HL-60 (cell line): ENCODE data around the gene FAM184B.

Experiments used
- DNase-seq, 2 experiments: peaks; one replicate each; pipeline ENCODE4 v3.0.0-alpha.2; 2010 to 2020; ENCODE audit warnings: low read depth in 1 of 2, low spot score in 1 of 2
- H3K27ac ChIP-seq: fragments of 250-450 bp; sonication (Bioruptor Pico); replicated peaks from 2 replicates; pipeline ENCODE4 v1.5.1; 2020; ENCODE audit warnings: mild to moderate bottlenecking, moderate library complexity
- H3K27me3 ChIP-seq: fragments of 250-450 bp; sonication (Bioruptor Pico); 2 replicates; pipeline ENCODE4 v1.5.1; 2021; ENCODE audit warnings: mild to moderate bottlenecking, moderate library complexity; ENCODE audit not compliant: insufficient read depth, poor library complexity, severe bottlenecking
- H3K4me3 ChIP-seq: replicated peaks from 2 replicates; pipeline ENCODE4 v1.5.1; 2011; ENCODE audit warnings: mild to moderate bottlenecking, control low read depth, low read length; ENCODE audit not compliant: insufficient read depth
- CTCF ChIP-seq: IDR thresholded peaks from one replicate; pipeline ENCODE4 v1.5.1; 2011; ENCODE audit warnings: low read length, control low read depth, inconsistent platforms; ENCODE audit not compliant: insufficient read depth
- GABPA ChIP-seq: IDR thresholded peaks from 2 replicates; pipeline ENCODE4 v1.6.1; 2012; ENCODE audit warnings: low read depth
- POLR2AphosphoS5 ChIP-seq: IDR thresholded peaks from 2 replicates; pipeline ENCODE4 v1.6.1; 2012; ENCODE audit warnings: low read depth
- REST ChIP-seq: IDR thresholded peaks from 2 replicates; pipeline ENCODE4 v1.6.1; 2012; ENCODE audit warnings: low read depth; ENCODE audit not compliant: insufficient replicate concordance
- SPI1 ChIP-seq: IDR thresholded peaks from 2 replicates; pipeline ENCODE4 v1.6.1; 2012; ENCODE audit warnings: low read depth, mild to moderate bottlenecking, borderline replicate concordance

FAM184B gene

GRCh38 chr4:17657090-17657489 is 124.3 kb downstream of the FAM184B start:
- no peak overlapping the region for H3K27ac ChIP-seq
- H3K27me3 ChIP-seq, result no peaks in the 10 kb centered on the region
- no peak overlapping the region for H3K4me3 ChIP-seq
- DNase-seq, result no peak
- no peak for TF ChIP-seq CTCF

GRCh38 chr4:17654701-17655100 is 126.7 kb downstream of the FAM184B start:
- Histone ChIP-seq H3K27ac (no peak overlapping the region), H3K27me3 (no peaks in the 10 kb centered on the region), H3K4me3 (no peak overlapping the region)
- TF ChIP-seq POLR2AphosphoS5, result no peak
- no peak for TF ChIP-seq CTCF
- TF ChIP-seq SPI1, result no peak
- TF ChIP-seq GABPA, result no peak
- no peak for TF ChIP-seq REST
- no peak for DNase-seq

- DNase-seq, result no peak
- Histone ChIP-seq H3K27ac (no peak overlapping the region), H3K4me3 (no peak overlapping the region), H3K27me3 (no peaks in the 10 kb centered on the region)
- TF ChIP-seq CTCF (no peak), SPI1 (no peak), GABPA (no peak)
Measured at GRCh38 chr4:17650406-17650805, 131.0 kb downstream of the FAM184B start.

GRCh38 chr4:17647927-17648326 is 133.5 kb downstream of the FAM184B start:
- H3K4me3 ChIP-seq, result no peak overlapping the region
- H3K27ac ChIP-seq, result no peak overlapping the region
- DNase-seq, result no peak
- no peaks in the 10 kb centered on the region for H3K27me3 ChIP-seq
- TF ChIP-seq CTCF (no peak), GABPA (no peak), SPI1 (no peak), POLR2AphosphoS5 (no peak)
